Measurements from ENCODE around the gene HNRNPA2B1.
"Not testable (repeated sequence)": the region's sequence is repeated elsewhere in the genome, so short reads cannot be mapped to it uniquely, and the experiment has no call there.

The HNRNPA2B1 gene

GRCh38 chr7:26165950-26166683, 34.4 kb downstream of the HNRNPA2B1 start:
- no peak for DNase-seq (ENCODE audit: low read depth)

- not testable (repeated sequence) for DNase-seq (ENCODE audit: low read depth)
These were observed 36.7 kb downstream of the HNRNPA2B1 start for GRCh38 chr7:26163804-26164203.

- no peak for DNase-seq (ENCODE audit: low read depth)
These were observed 38.1 kb downstream of the HNRNPA2B1 start for GRCh38 chr7:26162431-26162830.

GRCh38 chr7:26160896-26161295, 39.6 kb downstream of the HNRNPA2B1 start:
- no peak for DNase-seq (ENCODE audit: low read depth)

- DNase-seq (ENCODE audit: low read depth), result no peak
These were observed 41.3 kb downstream of the HNRNPA2B1 start for GRCh38 chr7:26159243-26159642.

GRCh38 chr7:26157520-26158105, 42.9 kb downstream of the HNRNPA2B1 start:
- DNase-seq (ENCODE audit: low read depth), result no peak

- peak; percentile 40 for DNase-seq (ENCODE audit: low read depth)
These were observed 43.8 kb downstream of the HNRNPA2B1 start for GRCh38 chr7:26156451-26157420.

- DNase-seq (ENCODE audit: low read depth), result no peak
These were observed 44.8 kb downstream of the HNRNPA2B1 start for GRCh38 chr7:26155531-26156375.

GRCh38 chr7:26153823-26154783, 46.4 kb downstream of the HNRNPA2B1 start:
- DNase-seq (ENCODE audit: low read depth), result peak; percentile 17

GRCh38 chr7:26153241-26153822, 47.2 kb downstream of the HNRNPA2B1 start:
- no peak for DNase-seq (ENCODE audit: low read depth)

GRCh38 chr7:26152782-26153240, 47.7 kb downstream of the HNRNPA2B1 start:
- peak; percentile 16 for DNase-seq (ENCODE audit: low read depth)

GRCh38 chr7:26151953-26152781, 48.4 kb downstream of the HNRNPA2B1 start, which contains the start of gene NFE2L3:
TSS of gene NFE2L3 (plus strand) at chr7:26152198. CDS start at chr7:26152499, 301 bp downstream.
- DNase-seq (ENCODE audit: low read depth), result peak; percentile 77

GRCh38 chr7:26151650-26151952, 48.9 kb downstream of the HNRNPA2B1 start:
- DNase-seq (ENCODE audit: low read depth), result no peak

GRCh38 chr7:26151096-26151495, 49.5 kb downstream of the HNRNPA2B1 start:
- DNase-seq (ENCODE audit: low read depth), result no peak

GRCh38 chr7:26149391-26149977, 51.1 kb downstream of the HNRNPA2B1 start:
- DNase-seq (ENCODE audit: low read depth), result no peak

- DNase-seq (ENCODE audit: low read depth), result not testable (repeated sequence)
These were observed 52.2 kb downstream of the HNRNPA2B1 start for GRCh38 chr7:26148307-26148700.

GRCh38 chr7:26147646-26148306, 52.8 kb downstream of the HNRNPA2B1 start:
- DNase-seq (ENCODE audit: low read depth), result not testable (repeated sequence)

- DNase-seq (ENCODE audit: low read depth), result no peak
These were observed 53.5 kb downstream of the HNRNPA2B1 start for GRCh38 chr7:26147030-26147429.
